ENCODE results near the gene PLEKHO2. TPM values are rescaled to one million over a fixed set of nuclear protein-coding genes. Genes with fewer than 3 reads are reported as not detected.
A peak's percentile ranks its signal among the peaks of the same experiment; 100 is the strongest.

The PLEKHO2 gene
- total RNA-seq, 2 donors from 2014 or later = 7.0 to 9.9 TPM

DNA sequence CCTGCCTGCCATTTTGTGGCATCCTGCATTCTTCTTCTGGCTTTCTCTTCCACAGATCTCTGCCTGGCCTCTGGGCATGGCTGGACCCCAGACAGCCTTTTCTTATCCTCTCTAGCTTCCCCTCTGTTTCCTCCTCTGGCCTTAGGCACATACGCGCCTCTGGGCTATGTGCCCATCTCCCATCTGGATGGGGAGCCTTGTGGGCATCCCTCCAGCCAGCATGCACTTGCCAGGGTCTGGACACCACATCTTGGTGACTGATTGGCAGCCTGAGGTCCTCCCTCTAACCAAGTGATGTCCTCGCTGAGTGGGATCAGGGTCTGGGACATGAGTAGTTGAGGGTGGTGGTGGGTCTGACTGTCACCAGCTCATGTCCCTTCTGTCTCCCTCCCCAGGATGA is 12.8 kb downstream of the PLEKHO2 start:
- no peak overlapping the region for H3K27ac ChIP-seq
- no peak for TF ChIP-seq POLR2A (IDR thresholded peaks at IDR 0.05)
- TF ChIP-seq, protein P1, sequence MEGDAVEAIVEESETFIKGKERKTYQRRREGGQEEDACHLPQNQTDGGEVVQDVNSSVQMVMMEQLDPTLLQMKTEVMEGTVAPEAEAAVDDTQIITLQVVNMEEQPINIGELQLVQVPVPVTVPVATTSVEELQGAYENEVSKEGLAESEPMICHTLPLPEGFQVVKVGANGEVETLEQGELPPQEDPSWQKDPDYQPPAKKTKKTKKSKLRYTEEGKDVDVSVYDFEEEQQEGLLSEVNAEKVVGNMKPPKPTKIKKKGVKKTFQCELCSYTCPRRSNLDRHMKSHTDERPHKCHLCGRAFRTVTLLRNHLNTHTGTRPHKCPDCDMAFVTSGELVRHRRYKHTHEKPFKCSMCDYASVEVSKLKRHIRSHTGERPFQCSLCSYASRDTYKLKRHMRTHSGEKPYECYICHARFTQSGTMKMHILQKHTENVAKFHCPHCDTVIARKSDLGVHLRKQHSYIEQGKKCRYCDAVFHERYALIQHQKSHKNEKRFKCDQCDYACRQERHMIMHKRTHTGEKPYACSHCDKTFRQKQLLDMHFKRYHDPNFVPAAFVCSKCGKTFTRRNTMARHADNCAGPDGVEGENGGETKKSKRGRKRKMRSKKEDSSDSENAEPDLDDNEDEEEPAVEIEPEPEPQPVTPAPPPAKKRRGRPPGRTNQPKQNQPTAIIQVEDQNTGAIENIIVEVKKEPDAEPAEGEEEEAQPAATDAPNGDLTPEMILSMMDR (IDR thresholded peaks at IDR 0.05) = no peak
- H3K4me3 ChIP-seq = no peak overlapping the region
- DNase-seq = no peak
- no peaks in the 10 kb centered on the region for H3K9me3 ChIP-seq
- WGBS, 2 donors = 69% methylated on average over 2 of the region's 3 CpGs
- no peak for ATAC-seq
- H3K36me3 ChIP-seq (replicated peaks in 1 of 2; ENCODE audit: insufficient read depth in 1 of 2, low read depth in 2 of 2) = peaks cover 0 to 1% of the 10 kb centered on the region in 2 donors
- peaks cover 23% of the 10 kb centered on the region for H3K4me1 ChIP-seq
- intact Hi-C loops (cut with DNase I) = no loop called here
- H3K27me3 ChIP-seq = no peaks in the 10 kb centered on the region

DNA sequence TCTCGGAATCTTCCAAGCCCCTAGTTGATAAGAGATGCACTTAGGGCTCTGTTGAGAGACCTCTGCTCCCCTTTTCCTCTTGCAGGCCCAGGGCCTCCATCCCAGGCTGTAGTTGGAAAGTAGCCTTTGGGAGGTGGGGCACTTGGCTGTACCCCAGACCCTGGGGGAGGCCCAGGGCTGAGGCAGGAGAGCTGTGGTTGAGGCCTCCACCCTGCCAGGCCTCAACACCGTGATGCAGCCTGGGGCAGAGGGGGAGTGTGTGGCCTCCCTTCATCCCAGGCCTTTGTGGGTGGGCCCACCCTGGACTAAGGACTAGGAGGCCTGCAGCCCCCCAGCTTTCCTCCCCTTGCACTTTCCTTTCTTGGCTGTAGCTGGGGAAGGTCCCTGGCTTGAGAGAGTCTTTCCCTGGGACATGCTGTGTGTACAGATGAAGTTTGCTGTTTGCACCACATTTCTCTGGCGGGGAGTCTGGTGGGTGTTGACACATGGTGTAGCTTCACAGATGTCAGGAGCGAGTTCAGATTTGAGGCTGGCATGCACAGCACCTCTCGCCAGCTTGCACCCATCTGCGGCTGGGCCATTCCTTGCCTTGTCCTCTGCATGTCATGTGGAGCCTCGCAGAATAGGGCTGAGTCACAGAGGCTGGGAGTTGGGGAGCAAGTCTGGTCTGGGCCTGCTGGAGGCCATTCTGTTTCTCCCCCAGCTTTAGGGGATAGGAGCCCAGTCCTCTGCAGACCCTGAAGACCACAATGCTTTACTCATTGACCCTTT is 13.7 kb downstream of the PLEKHO2 start:
- no peak overlapping the region for H3K4me3 ChIP-seq
- H3K36me3 ChIP-seq (replicated peaks in 1 of 2; ENCODE audit: insufficient read depth in 1 of 2, low read depth in 2 of 2) = peaks cover 0 to 1% of the 10 kb centered on the region in 2 donors
- DNase-seq (no peak), ATAC-seq (no peak)
- intact Hi-C loops (cut with DNase I) = no loop called here
- TF ChIP-seq POLR2A (IDR thresholded peaks at IDR 0.05) = no peak
- TF ChIP-seq, protein P1 (IDR thresholded peaks at IDR 0.05) = no peak
- H3K27ac ChIP-seq = no peak overlapping the region
- 86 to 93% methylated on average over 3 to 7 of the region's 7 CpGs for WGBS, 2 donors
- H3K27me3 ChIP-seq = no peaks in the 10 kb centered on the region
- no peaks in the 10 kb centered on the region for H3K9me3 ChIP-seq
- H3K4me1 ChIP-seq = peaks cover 23% of the 10 kb centered on the region

DNA sequence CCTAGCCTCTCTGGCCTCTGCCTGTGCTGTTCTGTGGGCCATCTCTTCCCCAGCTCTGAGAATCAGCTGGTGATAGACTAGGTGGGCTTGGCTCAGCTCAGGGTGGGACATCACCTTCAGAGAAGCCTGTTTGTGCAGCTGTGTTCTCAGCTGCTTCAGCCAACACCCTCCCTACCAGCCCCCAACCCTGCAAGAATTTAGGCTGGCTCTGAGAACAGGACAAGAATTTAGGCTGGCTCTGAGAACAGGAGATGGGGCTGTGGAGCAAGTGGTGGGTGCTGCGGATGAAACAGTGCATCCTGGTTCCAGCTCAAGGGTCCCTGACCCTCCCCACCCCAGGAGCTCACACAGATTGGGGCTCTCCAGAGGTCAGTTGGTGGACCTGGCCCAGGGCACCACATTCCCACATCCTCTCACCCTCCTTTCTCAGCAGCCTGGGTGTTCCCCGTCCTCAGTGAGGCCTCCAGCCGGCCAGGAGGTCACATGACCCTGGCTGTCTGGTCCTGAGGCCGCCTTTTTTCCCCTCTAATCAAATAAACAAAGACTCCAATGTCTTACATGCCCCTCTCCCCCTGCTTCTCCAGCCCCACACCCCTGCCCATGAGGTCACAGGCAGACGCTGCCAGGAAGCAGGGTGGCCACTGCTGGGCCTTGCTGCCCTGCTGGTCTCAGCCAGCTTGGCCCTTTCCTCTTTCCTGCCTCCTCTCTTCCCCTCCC is 14.9 kb downstream of the PLEKHO2 start:
- TF ChIP-seq POLR2A (IDR thresholded peaks at IDR 0.05) = no peak
- TF ChIP-seq, protein P1 (IDR thresholded peaks at IDR 0.05) = no peak
- Histone ChIP-seq H3K4me1 (peaks cover 23% of the 10 kb centered on the region), H3K27me3 (no peaks in the 10 kb centered on the region), H3K36me3 (replicated peaks in 1 of 2; ENCODE audit: insufficient read depth in 1 of 2, low read depth in 2 of 2) (peaks cover 0 to 1% of the 10 kb centered on the region in 2 donors), H3K9me3 (no peaks in the 10 kb centered on the region), H3K4me3 (no peak overlapping the region), H3K27ac (peak overlapping the region in 3 of 4 donors; percentile 4 to 61 (median 55))
- 36 to 55% methylated on average over 4 to 5 of the region's 5 CpGs for WGBS, 2 donors
- DNase-seq = peak in 3 of 4 donors; percentile 44 to 52 (median 46)
- intact Hi-C loops (cut with DNase I) = no loop called here
- ATAC-seq = peak; percentile 70

DNA sequence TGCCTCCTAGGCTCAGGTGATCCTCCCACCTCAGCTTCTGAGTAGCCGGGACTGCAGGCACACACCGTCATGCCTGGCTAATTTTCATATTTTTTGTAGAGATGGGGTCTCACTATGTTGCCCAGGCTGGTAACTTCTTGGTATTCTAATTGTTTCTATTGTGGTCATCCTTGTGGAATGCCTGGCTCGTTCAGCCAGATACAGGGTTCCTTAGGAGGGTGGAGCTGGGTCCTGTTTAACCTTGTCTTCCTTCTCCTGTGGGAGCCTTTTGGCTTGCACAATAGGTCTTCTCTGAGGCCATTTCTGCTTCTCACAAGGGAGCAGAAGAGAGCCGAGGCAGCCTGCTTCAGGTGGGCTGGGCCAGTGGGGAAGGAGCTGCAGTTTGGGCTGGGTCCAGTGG is 15.7 kb downstream of the PLEKHO2 start:
- TF ChIP-seq, protein P1 (IDR thresholded peaks at IDR 0.05) = no peak
- TF ChIP-seq POLR2A (IDR thresholded peaks at IDR 0.05) = no peak
- ATAC-seq (no peak), DNase-seq (no peak)
- Histone ChIP-seq H3K27ac (peak overlapping the region in 3 of 4 donors; percentile 4 to 61 (median 55)), H3K36me3 (replicated peaks in 1 of 2; ENCODE audit: insufficient read depth in 1 of 2, low read depth in 2 of 2) (peaks cover 0 to 1% of the 10 kb centered on the region in 2 donors), H3K4me1 (peaks cover 17% of the 10 kb centered on the region), H3K9me3 (no peaks in the 10 kb centered on the region), H3K27me3 (no peaks in the 10 kb centered on the region), H3K4me3 (no peak overlapping the region)
- intact Hi-C loops (cut with DNase I) = no loop called here
- WGBS, 2 donors = 83 to 92% methylated on average over 3 to 4 of the region's 4 CpGs
